T-helper 2 cell (primary cell): ENCODE results near the gene TTC31.
A peak's percentile ranks its signal among the peaks of the same experiment; 100 is the strongest.

ENCODE experiments used
- DNase-seq, 5 experiments: peaks; one replicate each; pipeline versions ENCODE4 v3.0.0 to v3.0.0-alpha.2; 2012 to 2022

Gene TTC31

GRCh38 chr2:74526649-74527230 lies 43.9 kb downstream of the TTC31 start:
- DNase-seq, result no peak

GRCh38 chr2:74527741-74528140 lies 44.9 kb downstream of the TTC31 start:
- no peak for DNase-seq

GRCh38 chr2:74528600-74529356 lies 45.9 kb downstream of the TTC31 start:
- DNase-seq, result peak in 2 of 5 experiments; percentile 22 to 55

GRCh38 chr2:74529357-74530238 lies 46.7 kb downstream of the TTC31 start, which contains the start of the genes AUP1 and HTRA2:
AUP1 (minus strand) TSS chr2:74529706; CDS start chr2:74529629, 77 bp downstream.
HTRA2 (plus strand) TSS chr2:74529933; CDS start chr2:74530007, 74 bp downstream.
- DNase-seq, result peak; percentile 73 to 97 (median 83)

GRCh38 chr2:74530239-74531187 lies 47.6 kb downstream of the TTC31 start:
- DNase-seq, result peak in 3 of 5 experiments; percentile 33 to 82 (median 71)

- no peak for DNase-seq
Measured at GRCh38 chr2:74531666-74532065, 48.8 kb downstream of the TTC31 start.

- DNase-seq, result peak in 2 of 5 experiments; percentile 11 to 76
Measured at GRCh38 chr2:74532222-74532621, 49.3 kb downstream of the TTC31 start.

- no peak for DNase-seq
Measured at GRCh38 chr2:74533464-74533863, 50.6 kb downstream of the TTC31 start.

GRCh38 chr2:74534411-74534810 lies 51.5 kb downstream of the TTC31 start:
- DNase-seq, result no peak

GRCh38 chr2:74535440-74535965 lies 52.6 kb downstream of the TTC31 start:
- no peak for DNase-seq

GRCh38 chr2:74536166-74536950 lies 53.5 kb downstream of the TTC31 start:
- DNase-seq, result no peak

- DNase-seq, result no peak
Measured at GRCh38 chr2:74537140-74537539, 54.3 kb downstream of the TTC31 start.

- no peak for DNase-seq
Measured at GRCh38 chr2:74538881-74539339, 56.0 kb downstream of the TTC31 start.

- no peak for DNase-seq
Measured at GRCh38 chr2:74540291-74540690, 57.4 kb downstream of the TTC31 start.

GRCh38 chr2:74542978-74543377 lies 60.1 kb downstream of the TTC31 start:
- DNase-seq, result no peak
